ENCODE data around the gene METTL8.
"Not testable (repeated sequence)": the region's sequence is repeated elsewhere in the genome, so short reads cannot be mapped to it uniquely, and the experiment has no call there.

The METTL8 gene

GRCh38 chr2:171353746-171354145 is 80.0 kb downstream of the METTL8 start:
- intact Hi-C loops (cut with DNase I); DNase-seq: not testable (repeated sequence)

DNA sequence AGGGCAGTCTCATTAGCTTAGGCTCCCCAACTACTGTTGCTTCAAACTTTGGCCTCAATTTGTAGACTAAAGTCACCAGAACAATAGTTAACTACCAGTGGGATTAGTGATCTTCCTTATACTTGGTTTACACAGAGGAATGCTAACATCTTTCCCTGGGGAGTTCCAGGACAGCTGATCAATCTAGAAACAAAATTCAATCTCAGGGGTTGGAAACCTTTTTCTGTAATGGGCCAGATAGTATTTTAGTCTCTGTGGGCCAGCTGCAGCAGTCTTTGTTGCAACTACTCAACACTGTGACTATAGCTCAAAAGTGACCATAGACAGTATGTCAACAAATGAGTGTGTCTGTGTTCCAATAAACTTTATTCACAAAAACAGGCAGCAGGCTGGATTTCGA is 85.7 kb downstream of the METTL8 start:
- DNase-seq: no peak
- intact Hi-C loops (cut with DNase I): no loop called here

- intact Hi-C loops (cut with DNase I): no loop called here
- peak in 1 of 10 donors; percentile 45 for DNase-seq
Observed at GRCh38 chr2:171347591-171348032, 86.2 kb downstream of the METTL8 start.

DNA sequence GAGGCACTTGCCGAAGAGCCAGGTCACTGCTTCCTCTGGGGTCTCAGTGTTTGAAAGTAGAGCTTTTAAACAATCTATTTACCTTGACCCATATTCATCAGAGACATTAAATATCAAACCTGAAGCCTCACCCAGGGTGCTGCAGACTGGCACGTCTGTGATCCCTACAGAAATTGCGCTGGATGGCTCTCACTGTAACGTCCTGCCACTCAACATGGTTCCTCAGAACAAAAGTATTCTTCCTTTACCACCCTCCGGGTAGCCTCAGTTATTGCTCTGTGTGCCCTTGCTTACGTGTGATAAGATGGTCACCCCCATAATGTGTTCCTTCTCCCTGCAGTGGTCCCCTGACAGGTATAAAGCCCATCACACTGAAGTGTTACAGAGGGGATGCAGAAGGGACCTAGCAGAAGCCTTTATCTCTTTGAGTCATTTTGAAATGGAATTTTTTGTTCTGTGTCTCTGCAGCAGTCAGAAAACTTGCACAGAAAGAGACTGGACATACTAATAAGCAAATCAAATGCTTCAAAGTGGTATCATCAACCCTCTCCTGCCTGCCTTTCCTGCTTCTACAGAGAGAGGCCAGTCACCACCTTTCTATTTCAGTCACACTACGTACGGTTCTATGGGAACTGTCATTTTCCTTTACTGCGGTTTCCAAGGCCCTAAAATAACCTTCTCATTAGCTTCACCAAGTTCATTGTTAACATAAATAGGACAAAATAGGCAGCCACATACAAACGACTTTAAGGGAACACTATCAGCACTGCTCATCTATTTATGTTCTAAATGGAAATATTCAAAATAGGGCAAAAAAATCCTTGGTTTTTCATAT is 86.8 kb downstream of the METTL8 start:
- DNase-seq: no peak
- intact Hi-C loops (cut with DNase I): no loop called here

DNA sequence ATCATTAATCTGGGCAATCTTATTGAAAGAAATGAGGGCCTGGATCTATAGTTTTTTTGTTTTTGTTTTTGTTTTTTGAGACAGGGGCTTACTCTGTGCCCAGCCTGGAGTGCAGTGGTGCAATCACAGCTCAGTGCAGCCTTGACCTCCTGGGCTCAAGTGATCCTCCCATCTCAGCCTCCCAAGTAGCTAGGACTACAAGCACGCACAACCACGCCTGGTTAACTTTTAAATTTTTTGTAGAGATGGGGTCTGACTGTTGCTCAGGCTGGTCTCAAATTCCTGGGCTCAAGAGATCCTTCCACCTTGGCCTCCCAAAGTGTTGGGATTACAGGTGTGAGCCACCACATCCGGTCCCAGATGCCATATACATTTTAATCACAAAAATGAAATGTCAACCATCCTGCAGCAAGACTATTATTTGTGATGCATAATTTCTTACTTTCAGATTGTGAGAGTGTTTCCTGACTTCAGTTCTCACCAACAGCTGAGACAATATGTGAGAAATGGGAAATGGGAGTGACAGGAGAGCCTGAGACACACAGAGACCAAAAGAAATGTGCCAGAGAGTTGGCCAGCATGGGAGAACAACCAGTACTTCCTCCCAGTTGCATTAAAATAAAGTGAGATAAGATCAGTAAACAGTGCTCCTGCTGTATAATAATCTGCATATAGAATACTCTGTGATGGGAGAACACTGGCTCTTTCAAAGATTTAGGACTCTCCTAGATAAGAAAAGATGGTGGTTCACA is 87.6 kb downstream of the METTL8 start:
- peak in 1 of 10 donors; percentile 42 for DNase-seq
- intact Hi-C loops (cut with DNase I): no loop called here

GRCh38 chr2:171344182-171344581 is 89.6 kb downstream of the METTL8 start:
- no peak for DNase-seq
- intact Hi-C loops (cut with DNase I): no loop called here

DNA sequence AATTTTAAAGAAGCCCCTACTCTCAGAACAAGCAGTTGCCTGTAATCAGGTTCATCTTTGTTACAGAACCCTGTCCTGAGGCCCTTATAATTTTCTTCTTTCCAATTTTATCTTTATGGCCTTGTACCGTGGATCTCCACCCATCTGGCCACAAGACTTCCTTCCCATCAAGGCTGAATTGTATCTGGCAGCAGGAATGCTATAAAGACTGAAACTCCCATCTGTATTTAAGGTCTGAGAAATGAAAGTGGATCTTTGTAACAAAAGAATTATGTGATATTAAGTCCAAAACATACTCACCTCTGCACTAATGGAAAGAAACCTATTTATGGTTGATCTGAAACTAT is 91.8 kb downstream of the METTL8 start:
- no peak for DNase-seq
- intact Hi-C loops (cut with DNase I): no loop called here

DNA sequence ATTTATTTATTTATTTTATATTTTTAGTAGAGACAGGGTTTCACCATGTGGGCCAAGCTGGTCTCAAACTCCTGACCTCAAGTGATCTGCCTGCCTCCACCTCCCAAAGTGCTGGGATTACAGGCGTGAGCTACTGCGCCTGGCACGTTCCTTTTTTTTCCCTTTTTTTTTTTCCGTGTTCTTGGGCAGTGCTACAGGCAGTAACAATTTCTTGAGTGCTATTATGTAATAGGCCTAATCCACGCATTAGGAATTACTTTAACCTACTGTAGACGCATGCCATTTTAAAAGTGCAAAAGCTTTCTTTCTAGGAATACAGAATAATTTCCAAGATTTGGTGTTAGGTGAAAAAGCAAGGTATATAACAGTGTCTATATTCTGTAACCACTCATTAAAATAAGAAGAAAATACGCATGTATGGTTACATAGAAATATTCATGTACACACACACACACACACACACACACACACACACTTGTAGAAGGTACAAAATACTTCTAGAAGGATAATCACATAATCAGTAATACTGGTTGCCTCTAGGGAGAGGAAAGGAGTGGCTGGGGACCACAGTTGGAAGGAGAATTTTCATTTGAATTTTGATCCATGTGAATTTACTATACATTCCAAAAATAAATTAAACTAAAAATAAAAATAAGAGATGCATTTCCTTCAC is 92.3 kb downstream of the METTL8 start:
- intact Hi-C loops (cut with DNase I): no loop called here

GRCh38 chr2:171334946-171335345 is 98.8 kb downstream of the METTL8 start:
- DNase-seq: no peak
- intact Hi-C loops (cut with DNase I): no loop called here

More for the DNA sequence above, 92.3 kb downstream of the METTL8 start:
- no peak for DNase-seq

GRCh38 chr2:171334171-171334570 is 99.6 kb downstream of the METTL8 start:
- DNase-seq: no peak
- intact Hi-C loops (cut with DNase I): no loop called here

DNA sequence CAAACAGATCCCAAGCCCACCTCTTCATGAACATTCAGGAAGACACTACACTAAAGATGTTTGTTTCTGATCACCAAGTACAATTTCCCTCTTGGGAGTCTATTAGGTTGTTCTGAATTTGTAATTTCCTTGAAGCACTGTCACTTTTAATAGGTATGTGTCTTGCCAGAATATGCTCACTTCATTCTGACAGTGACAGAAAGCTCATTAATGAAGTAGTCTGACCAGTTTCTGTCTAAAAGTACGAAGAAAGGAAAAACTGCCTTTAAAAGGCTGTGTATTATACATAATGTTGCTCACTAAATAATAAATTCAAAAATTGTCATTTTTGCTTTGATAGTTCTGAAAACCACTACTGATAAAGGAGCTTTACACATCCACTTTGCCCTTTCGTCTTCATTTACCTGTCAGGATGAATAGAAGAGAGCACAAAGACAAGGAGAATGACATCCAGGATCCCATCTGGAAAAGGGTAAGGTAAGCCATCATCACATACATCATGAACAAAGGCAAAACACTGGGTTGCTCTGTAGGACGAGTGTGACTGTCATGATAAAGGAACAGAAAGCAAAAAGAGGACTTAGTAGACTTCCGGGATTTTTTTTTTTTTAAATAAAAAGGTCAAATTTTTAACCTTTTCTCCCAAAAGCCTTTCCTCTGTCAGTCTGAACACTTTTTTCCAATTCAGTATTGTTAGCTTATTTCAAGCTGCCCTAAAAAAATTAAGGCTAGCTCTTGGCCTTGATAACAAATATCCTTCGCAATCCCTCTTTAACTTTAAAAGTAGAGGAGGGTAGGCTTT is 103.4 kb downstream of the METTL8 start:
- intact Hi-C loops (cut with DNase I): no loop called here
- DNase-seq: no peak

GRCh38 chr2:171327043-171327496 is 106.7 kb downstream of the METTL8 start:
- DNase-seq: no peak
- intact Hi-C loops (cut with DNase I): no loop called here

GRCh38 chr2:171325886-171326585 is 107.8 kb downstream of the METTL8 start:
- no peak for DNase-seq
- intact Hi-C loops (cut with DNase I): no loop called here

- intact Hi-C loops (cut with DNase I): no loop called here
- no peak for DNase-seq
Observed at GRCh38 chr2:171323971-171324528, 109.7 kb downstream of the METTL8 start.

- DNase-seq: no peak
- intact Hi-C loops (cut with DNase I): no loop called here
Observed at GRCh38 chr2:171322928-171323327, 110.9 kb downstream of the METTL8 start.

- intact Hi-C loops (cut with DNase I): no loop called here
- no peak for DNase-seq
Observed at GRCh38 chr2:171320731-171321130, 113.1 kb downstream of the METTL8 start.

DNA sequence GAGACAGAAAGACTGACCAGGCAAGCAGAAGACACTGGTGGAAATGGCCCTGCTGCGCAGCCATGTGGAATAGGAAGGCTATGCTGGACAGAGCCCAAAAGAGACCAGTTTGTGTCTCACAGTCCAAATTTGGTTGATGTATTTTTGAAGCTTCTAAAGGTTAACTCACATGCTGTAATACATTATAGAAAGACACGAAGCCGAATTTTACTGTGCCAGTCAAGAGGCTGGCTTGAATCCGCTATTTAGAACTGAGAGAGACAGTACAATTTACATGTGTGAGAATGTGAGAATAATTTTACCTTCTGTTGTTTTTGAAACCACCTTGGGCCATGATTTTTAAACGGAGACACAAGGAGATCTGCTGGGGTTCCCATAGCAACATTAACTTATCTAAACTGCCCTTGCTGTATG is 113.6 kb downstream of the METTL8 start:
- intact Hi-C loops (cut with DNase I): no loop called here
- no peak for DNase-seq

DNA sequence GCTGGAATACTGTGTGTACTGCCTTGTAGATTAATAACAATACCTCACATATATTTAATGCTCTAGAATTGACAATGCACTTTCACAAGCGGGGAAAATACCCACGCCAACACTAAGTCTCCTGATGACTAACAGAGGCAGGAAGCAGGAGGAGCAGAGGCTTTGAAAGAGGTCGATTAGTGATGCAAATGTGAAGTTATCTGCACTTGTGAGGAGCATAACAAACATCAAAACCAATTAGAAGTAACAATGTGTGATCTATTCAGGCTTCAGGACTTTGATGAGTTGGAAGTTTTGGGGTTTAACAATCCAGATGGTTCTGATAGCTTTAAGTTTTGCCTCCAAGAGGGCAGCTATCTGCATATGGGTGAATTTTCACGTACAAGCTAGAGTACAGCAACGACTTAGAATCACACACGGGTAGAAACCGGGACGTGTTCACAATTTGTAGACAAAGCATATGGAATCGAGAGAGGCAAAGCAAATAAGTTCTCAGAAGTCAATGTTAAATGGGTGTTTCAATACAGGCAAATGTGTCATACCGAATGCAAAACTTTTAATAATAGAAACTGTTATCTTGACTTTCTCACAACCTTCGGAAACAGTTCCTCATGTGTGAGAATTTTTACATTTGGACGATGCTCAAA is 114.5 kb downstream of the METTL8 start:
- DNase-seq: no peak
- intact Hi-C loops (cut with DNase I): loop anchor here (5.0 kb wide), 1 partner anchor 157 kb away; the partner anchor contains the start of gene TLK1

GRCh38 chr2:171318463-171318934 is 115.3 kb downstream of the METTL8 start:
- DNase-seq: peak; percentile 54 to 95 (median 72)

More at GRCh38 chr2:171318463-171318934, 115.3 kb downstream of the METTL8 start:
- intact Hi-C loops (cut with DNase I): loop anchor here (5.0 kb wide), 1 partner anchor 156 kb away; the partner anchor contains the start of gene TLK1

All from posterior cingulate gyrus (tissue), 11 donors.